Choroid plexus epithelial cell (primary cell): ENCODE results near the gene CRISP2.
A peak's percentile ranks its signal among the peaks of the same experiment; 100 is the strongest.
"Not testable (repeated sequence)": the region's sequence is repeated elsewhere in the genome, so short reads cannot be mapped to it uniquely, and the experiment has no call there.

Experiments
- DNase-seq: peaks from one replicate; pipeline ENCODE4 v3.0.0-alpha.2; 2010; ENCODE audit warnings: low read depth
- H3K4me3 ChIP-seq: 2 replicates; pipeline ENCODE4 v1.5.1; 2011; ENCODE audit warnings: low read depth, mild to moderate bottlenecking, control low read depth, low read length, moderate library complexity
- CTCF ChIP-seq: conservative IDR thresholded peaks from 2 replicates; pipeline ENCODE4 v1.5.1; 2011; ENCODE audit warnings: low read depth, mild to moderate bottlenecking, control low read depth, inconsistent platforms, low read length, moderate library complexity

The CRISP2 gene

GRCh38 chr6:49676671-49677281 is 36.6 kb downstream of the CRISP2 start:
- no peak for TF ChIP-seq CTCF
- peak; percentile 21 for DNase-seq
- H3K4me3 ChIP-seq: no peak overlapping the region

- no peak for TF ChIP-seq CTCF
- no peak for DNase-seq
- no peak overlapping the region for H3K4me3 ChIP-seq
These were observed 37.5 kb downstream of the CRISP2 start for GRCh38 chr6:49675816-49676215.

GRCh38 chr6:49668083-49668511 is 45.2 kb downstream of the CRISP2 start:
- no peak for TF ChIP-seq CTCF
- no peak overlapping the region for H3K4me3 ChIP-seq
- DNase-seq: peak; percentile 2

GRCh38 chr6:49666930-49667757 is 46.2 kb downstream of the CRISP2 start:
- no peak overlapping the region for H3K4me3 ChIP-seq
- no peak for DNase-seq
- TF ChIP-seq CTCF: no peak

GRCh38 chr6:49666480-49666879 is 46.9 kb downstream of the CRISP2 start:
- TF ChIP-seq CTCF: no peak
- no peak for DNase-seq
- no peak overlapping the region for H3K4me3 ChIP-seq

- no peak overlapping the region for H3K4me3 ChIP-seq
- no peak for TF ChIP-seq CTCF
- no peak for DNase-seq
These were observed 48.5 kb downstream of the CRISP2 start for GRCh38 chr6:49664817-49665216.

- not testable (repeated sequence) for DNase-seq, H3K4me3 ChIP-seq
These were observed 49.3 kb downstream of the CRISP2 start for GRCh38 chr6:49664054-49664453.
